Astrocyte of the spinal cord (primary cell): ENCODE measurements around the gene TMEM45A.
"Not testable (repeated sequence)": the region's sequence is repeated elsewhere in the genome, so short reads cannot be mapped to it uniquely, and the experiment has no call there.

Experiments used
- DNase-seq: peaks from one replicate; pipeline ENCODE4 v3.0.0; 2011; ENCODE audit warnings: low read depth, low spot score
- H3K4me3 ChIP-seq: 2 replicates; pipeline ENCODE4 v1.5.1; 2011; ENCODE audit warnings: low read depth, mild to moderate bottlenecking, low read length, moderate library complexity
- CTCF ChIP-seq: IDR thresholded peaks from 2 replicates; pipeline ENCODE4 v1.5.1; 2012; ENCODE audit warnings: low read depth, mild to moderate bottlenecking, low read length, inconsistent platforms
- in situ Hi-C: cut with HindIII; loops from 2 replicates; pipeline ENCODE4 v1.10.0; 2017; ENCODE audit warnings: low sequenced_read_pairs

TMEM45A gene

GRCh38 chr3:100575704-100576103, 83.3 kb downstream of the TMEM45A start:
- DNase-seq, result no peak
- H3K4me3 ChIP-seq, result no peak overlapping the region
- in situ Hi-C loops, result no loop called here
- no peak for TF ChIP-seq CTCF

- no peak for DNase-seq
- TF ChIP-seq CTCF, result peak; percentile 1
- in situ Hi-C loops, result no loop called here
- H3K4me3 ChIP-seq, result no peak overlapping the region
Measured at GRCh38 chr3:100577382-100578008, 85.1 kb downstream of the TMEM45A start.

GRCh38 chr3:100578646-100579045, 86.2 kb downstream of the TMEM45A start:
- no peak overlapping the region for H3K4me3 ChIP-seq
- DNase-seq, result no peak
- TF ChIP-seq CTCF, result no peak
- in situ Hi-C loops, result no loop called here

- in situ Hi-C loops, result no loop called here
Measured at GRCh38 chr3:100580147-100580546, 87.7 kb downstream of the TMEM45A start.

DNA sequence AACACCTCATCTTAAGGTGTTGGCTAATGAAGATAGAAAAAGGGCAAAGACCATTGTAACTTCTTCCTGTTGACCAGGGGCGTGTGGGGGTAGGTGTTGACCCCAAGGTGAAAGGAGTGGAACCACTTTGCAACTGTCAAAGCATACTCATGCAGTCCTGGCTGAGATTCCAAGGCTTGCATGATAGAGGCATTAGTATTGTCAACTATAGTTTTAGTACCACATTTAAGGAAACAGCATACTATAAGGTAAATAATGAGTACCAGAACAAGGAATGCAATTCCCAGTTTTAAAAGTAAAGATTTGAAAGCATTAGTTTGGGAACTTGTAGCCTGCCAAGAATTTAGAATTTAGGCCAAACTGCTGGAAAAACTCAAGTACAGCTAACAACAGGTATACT, 89.2 kb downstream of the TMEM45A start:
- in situ Hi-C loops, result no loop called here
- no peak for TF ChIP-seq CTCF

More at GRCh38 chr3:100580147-100580546, 87.7 kb downstream of the TMEM45A start:
- no peak for DNase-seq
- no peak overlapping the region for H3K4me3 ChIP-seq
- no peak for TF ChIP-seq CTCF

DNA sequence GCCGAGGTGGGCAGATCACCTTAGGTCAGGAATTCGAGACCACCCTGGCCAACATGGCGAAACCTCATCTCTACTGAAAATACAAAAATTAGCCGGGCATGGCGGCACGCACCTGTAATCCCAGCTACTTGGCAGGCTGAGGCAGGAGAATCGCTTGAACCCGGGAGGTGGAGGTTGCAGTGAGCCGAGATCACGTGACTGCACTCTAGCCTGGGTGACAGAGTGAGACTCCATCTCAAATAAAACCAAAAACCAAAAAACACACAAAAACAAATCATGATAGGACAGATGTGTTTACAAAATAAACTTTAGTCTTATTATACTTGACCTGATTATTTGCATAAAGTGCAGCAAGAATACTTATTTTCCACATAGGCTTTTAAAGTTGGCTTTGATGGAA, 89.7 kb downstream of the TMEM45A start:
- DNase-seq, in situ Hi-C loops, H3K4me3 ChIP-seq: not testable (repeated sequence)

More for the DNA sequence above, 89.2 kb downstream of the TMEM45A start:
- H3K4me3 ChIP-seq, result no peak overlapping the region
- DNase-seq, result no peak

GRCh38 chr3:100584101-100584660, 91.8 kb downstream of the TMEM45A start:
- no peak for DNase-seq
- in situ Hi-C loops, result no loop called here
- no peak overlapping the region for H3K4me3 ChIP-seq
- TF ChIP-seq CTCF, result no peak
